Fibroblast of mammary gland (primary cell): Measurements from ENCODE around the gene RAB6B.

Experiments
- DNase-seq: peaks from one replicate; pipeline ENCODE4 v3.0.0-alpha.2; 2010; ENCODE audit warnings: low read depth
- H3K4me3 ChIP-seq: 2 replicates; pipeline ENCODE4 v1.5.1; 2011; ENCODE audit warnings: low read depth, mild to moderate bottlenecking, low read length, moderate library complexity; ENCODE audit not compliant: control insufficient read depth
- TF ChIP-seq, protein P1 (sequence below): conservative IDR thresholded peaks from 2 replicates; pipeline ENCODE4 v1.5.1; 2011; ENCODE audit warnings: low read depth, low read length, inconsistent platforms; ENCODE audit not compliant: control insufficient read depth, insufficient read depth

The RAB6B gene

GRCh38 chr3:133884054-133884886, 11.4 kb downstream of the RAB6B start:
- no peak overlapping the region for H3K4me3 ChIP-seq
- DNase-seq, result no peak
- TF ChIP-seq, protein P1, sequence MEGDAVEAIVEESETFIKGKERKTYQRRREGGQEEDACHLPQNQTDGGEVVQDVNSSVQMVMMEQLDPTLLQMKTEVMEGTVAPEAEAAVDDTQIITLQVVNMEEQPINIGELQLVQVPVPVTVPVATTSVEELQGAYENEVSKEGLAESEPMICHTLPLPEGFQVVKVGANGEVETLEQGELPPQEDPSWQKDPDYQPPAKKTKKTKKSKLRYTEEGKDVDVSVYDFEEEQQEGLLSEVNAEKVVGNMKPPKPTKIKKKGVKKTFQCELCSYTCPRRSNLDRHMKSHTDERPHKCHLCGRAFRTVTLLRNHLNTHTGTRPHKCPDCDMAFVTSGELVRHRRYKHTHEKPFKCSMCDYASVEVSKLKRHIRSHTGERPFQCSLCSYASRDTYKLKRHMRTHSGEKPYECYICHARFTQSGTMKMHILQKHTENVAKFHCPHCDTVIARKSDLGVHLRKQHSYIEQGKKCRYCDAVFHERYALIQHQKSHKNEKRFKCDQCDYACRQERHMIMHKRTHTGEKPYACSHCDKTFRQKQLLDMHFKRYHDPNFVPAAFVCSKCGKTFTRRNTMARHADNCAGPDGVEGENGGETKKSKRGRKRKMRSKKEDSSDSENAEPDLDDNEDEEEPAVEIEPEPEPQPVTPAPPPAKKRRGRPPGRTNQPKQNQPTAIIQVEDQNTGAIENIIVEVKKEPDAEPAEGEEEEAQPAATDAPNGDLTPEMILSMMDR, result no peak

GRCh38 chr3:133883641-133884040, 12.0 kb downstream of the RAB6B start:
- TF ChIP-seq, protein P1, result no peak
- H3K4me3 ChIP-seq, result no peak overlapping the region

GRCh38 chr3:133882986-133883586, 12.6 kb downstream of the RAB6B start:
- TF ChIP-seq, protein P1, result no peak
- H3K4me3 ChIP-seq, result no peak overlapping the region
- no peak for DNase-seq

More at GRCh38 chr3:133883641-133884040, 12.0 kb downstream of the RAB6B start:
- DNase-seq, result no peak

- TF ChIP-seq, protein P1, result no peak
- no peak overlapping the region for H3K4me3 ChIP-seq
- no peak for DNase-seq
Measured at GRCh38 chr3:133881939-133882825, 13.5 kb downstream of the RAB6B start.

DNA sequence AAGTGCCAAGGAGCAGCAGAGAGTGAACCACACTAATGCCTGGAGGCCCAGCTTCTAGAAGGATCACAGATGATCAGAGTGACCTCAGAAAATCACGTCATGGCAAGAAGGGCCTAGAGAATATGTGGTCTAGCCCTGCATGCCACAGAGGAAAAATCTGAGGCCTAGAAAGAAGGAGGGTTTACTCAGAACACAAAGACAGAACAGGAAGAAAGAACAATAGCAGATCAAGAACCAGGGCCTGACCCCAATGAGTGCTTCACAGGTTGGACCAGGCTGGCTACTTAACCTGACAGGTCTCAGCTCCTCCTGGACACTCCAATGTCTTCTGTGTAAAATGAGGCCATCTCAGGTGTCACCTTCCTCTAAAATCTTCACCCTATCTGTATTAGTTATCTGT, 14.2 kb downstream of the RAB6B start:
- no peak for DNase-seq
- TF ChIP-seq, protein P1, result no peak
- no peak overlapping the region for H3K4me3 ChIP-seq

DNA sequence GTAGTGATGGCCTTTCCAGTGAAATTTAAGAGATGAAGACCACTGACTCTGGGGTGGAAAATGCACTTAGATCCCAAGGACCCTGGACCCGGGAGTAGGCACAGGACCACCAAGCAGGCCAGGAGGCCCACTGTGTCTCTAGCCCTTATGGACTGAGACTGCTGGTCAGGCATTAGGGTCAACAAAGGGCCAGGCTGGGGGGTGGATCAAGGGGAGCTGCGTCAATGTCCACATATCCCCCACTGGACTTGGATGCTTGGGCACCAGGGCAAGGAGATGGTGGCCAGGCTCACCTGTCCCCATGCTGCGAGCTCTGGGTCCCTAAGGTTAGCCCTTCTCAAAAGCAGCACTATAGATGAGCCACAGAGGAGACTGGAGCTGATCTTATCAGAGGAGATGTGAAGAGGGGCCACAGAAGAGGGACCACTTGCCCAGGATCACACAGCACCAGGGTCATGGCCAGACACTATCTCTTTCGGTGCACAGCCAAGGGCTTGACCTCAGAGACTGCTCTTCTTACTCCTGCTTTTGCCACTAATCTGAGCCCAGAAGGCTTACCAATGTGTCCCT, 14.7 kb downstream of the RAB6B start:
- H3K4me3 ChIP-seq, result no peak overlapping the region
- DNase-seq, result no peak
- TF ChIP-seq, protein P1, result no peak
